ENCODE measurements around the gene MYO7B.

MYO7B gene

GRCh38 chr2:127607399-127607908 is 72.0 kb downstream of the MYO7B start:
- Histone ChIP-seq H3K36me3 (ENCODE audit: control insufficient read depth in 1 of 2, insufficient read depth in 2 of 2, low read length in 2 of 2) (peaks cover 0 to 2% of the 10 kb centered on the region in 2 donors), H3K27ac (ENCODE audit: low read length) (no peak overlapping the region), H3K9me3 (ENCODE audit: control insufficient read depth in 1 of 2, low read length in 2 of 2) (peaks cover 0 to 16% of the 10 kb centered on the region in 2 donors), H3K27me3 (ENCODE audit: low read depth, low read length) (no peaks in the 10 kb centered on the region), H3K4me1 (ENCODE audit: control insufficient read depth in 1 of 2, insufficient read depth in 2 of 2, low read length in 2 of 2) (no peaks in the 10 kb centered on the region), H3K4me3 (ENCODE audit: low read depth in 1 of 2, low read length in 2 of 2) (no peak overlapping the region)

- peaks cover 0 to 2% of the 10 kb centered on the region in 2 donors for H3K36me3 ChIP-seq (ENCODE audit: control insufficient read depth in 1 of 2, insufficient read depth in 2 of 2, low read length in 2 of 2)
- no peaks in the 10 kb centered on the region for H3K4me1 ChIP-seq (ENCODE audit: control insufficient read depth in 1 of 2, insufficient read depth in 2 of 2, low read length in 2 of 2)
- H3K9me3 ChIP-seq (ENCODE audit: control insufficient read depth in 1 of 2, low read length in 2 of 2) = peaks cover 0 to 17% of the 10 kb centered on the region in 2 donors
- H3K27ac ChIP-seq (ENCODE audit: low read length) = no peak overlapping the region
- H3K4me3 ChIP-seq (ENCODE audit: low read depth in 1 of 2, low read length in 2 of 2) = no peak overlapping the region
- no peaks in the 10 kb centered on the region for H3K27me3 ChIP-seq (ENCODE audit: low read depth, low read length)
Measured at GRCh38 chr2:127608061-127609030, 72.9 kb downstream of the MYO7B start.

- H3K9me3 ChIP-seq (ENCODE audit: control insufficient read depth in 1 of 2, low read length in 2 of 2) = peaks cover 0 to 25% of the 10 kb centered on the region in 2 donors
- H3K4me1 ChIP-seq (ENCODE audit: control insufficient read depth in 1 of 2, insufficient read depth in 2 of 2, low read length in 2 of 2) = no peaks in the 10 kb centered on the region
- H3K36me3 ChIP-seq (ENCODE audit: control insufficient read depth in 1 of 2, insufficient read depth in 2 of 2, low read length in 2 of 2) = peaks cover 0 to 2% of the 10 kb centered on the region in 2 donors
Measured at GRCh38 chr2:127609031-127609751, 73.7 kb downstream of the MYO7B start.

GRCh38 chr2:127609818-127610217 is 74.3 kb downstream of the MYO7B start:
- Histone ChIP-seq H3K27ac (ENCODE audit: low read length) (no peak overlapping the region), H3K36me3 (ENCODE audit: control insufficient read depth in 1 of 2, insufficient read depth in 2 of 2, low read length in 2 of 2) (peaks cover 0 to 2% of the 10 kb centered on the region in 2 donors), H3K4me1 (ENCODE audit: control insufficient read depth in 1 of 2, insufficient read depth in 2 of 2, low read length in 2 of 2) (no peaks in the 10 kb centered on the region), H3K4me3 (ENCODE audit: low read depth in 1 of 2, low read length in 2 of 2) (no peak overlapping the region), H3K27me3 (ENCODE audit: low read depth, low read length) (no peaks in the 10 kb centered on the region), H3K9me3 (ENCODE audit: control insufficient read depth in 1 of 2, low read length in 2 of 2) (peaks cover 0 to 25% of the 10 kb centered on the region in 2 donors)

More at GRCh38 chr2:127609031-127609751, 73.7 kb downstream of the MYO7B start:
- no peak overlapping the region for H3K27ac ChIP-seq (ENCODE audit: low read length)
- H3K27me3 ChIP-seq (ENCODE audit: low read depth, low read length) = no peaks in the 10 kb centered on the region
- no peak overlapping the region for H3K4me3 ChIP-seq (ENCODE audit: low read depth in 1 of 2, low read length in 2 of 2)

- H3K27me3 ChIP-seq (ENCODE audit: low read depth, low read length) = no peaks in the 10 kb centered on the region
Measured at GRCh38 chr2:127610561-127610960, 75.1 kb downstream of the MYO7B start.

GRCh38 chr2:127611076-127611925 is 75.8 kb downstream of the MYO7B start:
- Histone ChIP-seq H3K9me3 (ENCODE audit: control insufficient read depth in 1 of 2, low read length in 2 of 2) (peaks cover 0 to 25% of the 10 kb centered on the region in 2 donors), H3K4me3 (ENCODE audit: low read depth in 1 of 2, low read length in 2 of 2) (no peak overlapping the region), H3K36me3 (ENCODE audit: control insufficient read depth in 1 of 2, insufficient read depth in 2 of 2, low read length in 2 of 2) (peaks cover 0 to 2% of the 10 kb centered on the region in 2 donors), H3K27ac (ENCODE audit: low read length) (no peak overlapping the region), H3K27me3 (ENCODE audit: low read depth, low read length) (no peaks in the 10 kb centered on the region), H3K4me1 (ENCODE audit: control insufficient read depth in 1 of 2, insufficient read depth in 2 of 2, low read length in 2 of 2) (no peaks in the 10 kb centered on the region)

More at GRCh38 chr2:127610561-127610960, 75.1 kb downstream of the MYO7B start:
- Histone ChIP-seq H3K4me1 (ENCODE audit: control insufficient read depth in 1 of 2, insufficient read depth in 2 of 2, low read length in 2 of 2) (no peaks in the 10 kb centered on the region), H3K36me3 (ENCODE audit: control insufficient read depth in 1 of 2, insufficient read depth in 2 of 2, low read length in 2 of 2) (peaks cover 0 to 2% of the 10 kb centered on the region in 2 donors), H3K27ac (ENCODE audit: low read length) (no peak overlapping the region), H3K4me3 (ENCODE audit: low read depth in 1 of 2, low read length in 2 of 2) (no peak overlapping the region), H3K9me3 (ENCODE audit: control insufficient read depth in 1 of 2, low read length in 2 of 2) (peaks cover 0 to 25% of the 10 kb centered on the region in 2 donors)

- peaks cover 0 to 25% of the 10 kb centered on the region in 2 donors for H3K9me3 ChIP-seq (ENCODE audit: control insufficient read depth in 1 of 2, low read length in 2 of 2)
- H3K4me3 ChIP-seq (ENCODE audit: low read depth in 1 of 2, low read length in 2 of 2) = no peak overlapping the region
- no peaks in the 10 kb centered on the region for H3K27me3 ChIP-seq (ENCODE audit: low read depth, low read length)
- no peaks in the 10 kb centered on the region for H3K4me1 ChIP-seq (ENCODE audit: control insufficient read depth in 1 of 2, insufficient read depth in 2 of 2, low read length in 2 of 2)
- H3K36me3 ChIP-seq (ENCODE audit: control insufficient read depth in 1 of 2, insufficient read depth in 2 of 2, low read length in 2 of 2) = peaks cover 0 to 2% of the 10 kb centered on the region in 2 donors
- no peak overlapping the region for H3K27ac ChIP-seq (ENCODE audit: low read length)
Measured at GRCh38 chr2:127612111-127612822, 76.8 kb downstream of the MYO7B start.

- Histone ChIP-seq H3K4me1 (ENCODE audit: control insufficient read depth in 1 of 2, insufficient read depth in 2 of 2, low read length in 2 of 2) (no peaks in the 10 kb centered on the region), H3K27ac (ENCODE audit: low read length) (no peak overlapping the region), H3K9me3 (ENCODE audit: control insufficient read depth in 1 of 2, low read length in 2 of 2) (peaks cover 0 to 25% of the 10 kb centered on the region in 2 donors), H3K27me3 (ENCODE audit: low read depth, low read length) (no peaks in the 10 kb centered on the region), H3K36me3 (ENCODE audit: control insufficient read depth in 1 of 2, insufficient read depth in 2 of 2, low read length in 2 of 2) (peaks cover 0 to 2% of the 10 kb centered on the region in 2 donors), H3K4me3 (ENCODE audit: low read depth in 1 of 2, low read length in 2 of 2) (no peak overlapping the region)
Measured at GRCh38 chr2:127614246-127614645, 78.8 kb downstream of the MYO7B start.

- Histone ChIP-seq H3K27ac (ENCODE audit: low read length) (no peak overlapping the region), H3K4me1 (ENCODE audit: control insufficient read depth in 1 of 2, insufficient read depth in 2 of 2, low read length in 2 of 2) (no peaks in the 10 kb centered on the region)
Measured at GRCh38 chr2:127614731-127615130, 79.2 kb downstream of the MYO7B start.

GRCh38 chr2:127615511-127616166 is 80.2 kb downstream of the MYO7B start:
- H3K36me3 ChIP-seq (ENCODE audit: control insufficient read depth in 1 of 2, insufficient read depth in 2 of 2, low read length in 2 of 2) = peaks cover 0 to 2% of the 10 kb centered on the region in 2 donors
- H3K27me3 ChIP-seq (ENCODE audit: low read depth, low read length) = no peaks in the 10 kb centered on the region
- H3K9me3 ChIP-seq (ENCODE audit: control insufficient read depth in 1 of 2, low read length in 2 of 2) = peaks cover 0 to 25% of the 10 kb centered on the region in 2 donors
- H3K27ac ChIP-seq (ENCODE audit: low read length) = no peak overlapping the region
- H3K4me3 ChIP-seq (ENCODE audit: low read depth in 1 of 2, low read length in 2 of 2) = no peak overlapping the region
- H3K4me1 ChIP-seq (ENCODE audit: control insufficient read depth in 1 of 2, insufficient read depth in 2 of 2, low read length in 2 of 2) = no peaks in the 10 kb centered on the region

More at GRCh38 chr2:127614731-127615130, 79.2 kb downstream of the MYO7B start:
- no peak overlapping the region for H3K4me3 ChIP-seq (ENCODE audit: low read depth in 1 of 2, low read length in 2 of 2)
- peaks cover 0 to 25% of the 10 kb centered on the region in 2 donors for H3K9me3 ChIP-seq (ENCODE audit: control insufficient read depth in 1 of 2, low read length in 2 of 2)
- no peaks in the 10 kb centered on the region for H3K27me3 ChIP-seq (ENCODE audit: low read depth, low read length)
- peaks cover 0 to 2% of the 10 kb centered on the region in 2 donors for H3K36me3 ChIP-seq (ENCODE audit: control insufficient read depth in 1 of 2, insufficient read depth in 2 of 2, low read length in 2 of 2)

Data from muscle layer of duodenum (tissue), 2 donors.